HG03039 (cell line): ENCODE results near the gene LRRIQ4.

Experiments
- ATAC-seq: cut with Tn5 transposase; IDR thresholded peaks from one replicate; pipeline ENCODE4 v1.9.1; 2021; ENCODE audit warnings: mild to moderate bottlenecking, moderate library complexity; ENCODE audit not compliant: unreplicated experiment

LRRIQ4 gene

DNA sequence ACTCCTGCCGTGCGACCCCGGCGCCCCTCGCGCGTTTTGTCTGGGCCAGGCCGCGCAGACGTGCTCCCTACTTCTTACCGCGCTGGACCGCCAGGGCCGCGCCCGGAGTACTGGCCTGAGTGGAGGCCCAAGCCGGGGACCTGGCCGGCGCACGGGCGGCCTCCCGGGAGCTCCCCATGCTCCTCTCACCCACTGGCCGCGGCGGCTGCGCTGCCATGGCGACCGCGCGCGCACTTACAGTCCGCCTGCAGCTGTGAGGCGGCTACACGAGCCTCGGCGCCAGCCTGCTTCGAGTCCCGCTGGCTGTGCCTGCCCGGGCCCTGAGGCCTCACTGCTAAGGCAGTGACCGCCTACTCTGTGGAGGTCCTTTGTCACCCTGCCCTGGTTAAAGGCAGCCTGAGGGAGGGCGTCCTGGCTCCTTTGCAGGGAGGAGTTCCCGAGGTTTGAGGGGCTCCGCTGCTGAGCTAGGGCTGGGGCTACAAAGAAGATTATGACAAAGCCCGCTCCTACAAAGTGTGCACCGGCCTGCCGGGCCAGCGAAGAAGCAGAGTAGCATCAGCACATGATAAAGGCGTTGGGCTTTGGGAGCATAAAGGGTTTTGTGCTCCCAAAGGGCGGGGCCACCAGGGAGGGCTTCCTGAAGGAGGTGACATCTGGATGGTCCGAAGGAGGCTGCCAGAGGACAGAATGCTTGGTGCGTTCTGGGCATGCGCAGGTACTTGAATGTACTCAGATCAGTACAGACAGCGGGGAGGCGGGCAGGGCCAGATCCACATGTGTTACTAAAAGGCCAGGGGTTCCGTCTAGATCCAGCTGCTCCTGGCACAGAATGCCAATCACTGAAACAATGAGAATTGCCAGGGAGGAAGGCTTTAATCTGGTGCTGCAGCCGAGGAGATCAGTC is at the start of gene LRRIQ4, which contains the start of gene LRRC34:
Gene LRRIQ4, plus strand, starts transcription at position 539 of the 904 bp plus-strand sequence. CDS start 9,052 bp downstream, outside the sequence.
Gene LRRC34, minus strand, starts transcription at position 573 of the 904 bp plus-strand sequence. Its CDS starts 356 bp downstream, at position 217.
- ATAC-seq = peak; percentile 62

DNA sequence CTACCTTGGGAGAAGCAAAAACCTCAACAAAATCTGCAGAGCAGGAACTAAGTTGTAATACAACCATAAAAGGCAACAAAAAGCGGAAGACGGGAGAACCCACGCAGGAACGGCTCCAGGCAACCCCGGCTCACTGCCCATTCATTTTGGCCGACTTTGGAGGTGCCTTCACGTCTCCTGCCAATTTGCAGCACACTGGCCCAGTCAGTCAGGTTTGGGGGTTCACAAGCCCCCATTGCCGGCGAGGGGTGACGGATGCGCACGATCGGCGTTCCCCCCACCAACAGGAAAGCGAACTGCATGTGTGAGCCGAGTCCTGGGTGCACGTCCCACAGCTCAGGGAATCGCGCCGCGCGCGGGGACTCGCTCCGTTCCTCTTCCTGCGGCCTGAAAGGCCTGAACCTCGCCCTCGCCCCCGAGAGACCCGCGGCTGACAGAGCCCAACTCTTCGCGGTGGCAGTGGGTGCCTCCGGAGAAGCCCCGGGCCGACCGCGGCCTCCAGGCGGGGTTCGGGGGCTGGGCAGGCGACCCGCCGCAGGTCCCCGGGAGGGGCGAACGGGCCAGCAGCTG is 48.3 kb upstream of the LRRIQ4 start:
- ATAC-seq = peak; percentile 34

DNA sequence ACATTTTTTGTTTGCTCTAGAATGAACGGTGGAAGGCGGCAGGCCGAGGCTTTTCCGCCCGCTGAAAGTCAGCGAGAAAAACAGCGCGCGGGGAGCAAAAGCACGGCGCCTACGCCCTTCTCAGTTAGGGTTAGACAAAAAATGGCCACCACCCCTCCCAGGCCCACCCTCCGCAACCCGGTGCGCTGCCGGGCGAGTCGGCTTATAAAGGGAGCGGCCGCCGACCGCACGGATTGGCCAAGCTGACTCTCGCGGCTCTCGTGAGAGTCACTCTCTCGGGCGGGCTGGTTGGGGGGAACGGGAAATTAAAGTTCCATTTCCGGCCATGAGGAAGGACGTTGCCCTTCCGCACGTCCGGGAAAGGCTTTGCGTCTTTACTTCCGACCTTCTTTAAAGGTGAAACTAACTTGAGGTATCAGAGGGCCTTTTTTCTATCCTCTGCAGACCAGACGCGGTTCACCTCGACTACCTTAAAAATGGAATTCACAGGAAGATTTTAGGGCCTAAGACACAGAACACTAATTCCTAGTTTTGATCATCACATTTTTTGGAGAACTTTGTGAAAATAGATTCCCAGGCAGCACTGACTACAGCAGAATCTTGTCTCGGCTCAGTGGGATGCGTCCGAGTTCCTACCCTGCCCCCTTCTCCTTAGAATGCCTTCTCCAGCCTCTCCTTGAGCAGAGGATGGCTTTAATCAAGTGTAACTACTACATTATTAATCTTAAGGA is 47.6 kb upstream of the LRRIQ4 start, which contains the start of gene TERC:
Gene TERC, minus strand, starts transcription at position 179 of the 731 bp plus-strand sequence.
- peak; percentile 75 for ATAC-seq

DNA sequence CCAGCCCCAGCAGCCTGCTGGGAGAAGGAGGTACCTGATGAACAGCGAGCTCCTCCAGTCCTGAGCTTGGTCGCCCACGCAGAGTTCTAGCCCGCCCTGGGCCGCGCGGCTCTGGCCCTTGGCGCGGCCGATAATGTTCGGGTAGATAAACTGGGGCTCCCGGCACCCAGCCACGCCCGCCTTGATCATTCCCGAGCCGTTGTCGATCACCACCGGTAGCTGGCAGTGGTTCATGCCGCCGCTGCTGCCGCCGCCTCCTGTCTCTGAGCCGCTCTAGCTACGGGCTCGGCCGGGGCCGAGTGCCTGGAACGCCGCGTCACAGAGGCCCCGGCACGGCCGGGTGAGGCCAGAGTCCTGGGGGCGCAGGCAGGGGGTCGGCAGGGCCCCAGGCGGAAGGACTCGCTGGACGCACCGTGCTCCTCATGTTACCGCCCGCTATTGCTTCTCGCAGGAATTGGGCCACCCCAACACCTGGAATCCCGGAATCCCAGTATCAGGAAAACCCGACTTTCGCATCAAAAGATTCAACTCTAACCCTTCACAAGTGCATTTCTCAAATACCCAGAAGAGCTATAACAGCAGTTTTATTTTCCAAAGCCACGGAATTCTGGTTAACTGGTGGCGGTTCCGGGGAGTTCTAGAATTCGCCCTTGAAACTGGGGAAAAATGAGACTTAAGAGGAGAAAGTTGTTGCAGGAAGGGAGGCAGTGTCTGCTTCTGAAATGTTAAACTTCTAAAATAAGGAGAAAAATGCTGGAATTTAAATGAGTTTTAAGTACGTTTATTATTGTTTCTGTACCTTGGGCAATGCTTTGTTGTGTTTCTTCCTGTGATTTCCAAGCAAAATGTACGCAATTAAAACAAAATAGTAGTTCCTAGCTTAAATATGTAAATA is 43.1 kb upstream of the LRRIQ4 start, which contains the start of gene ACTRT3:
Gene ACTRT3, minus strand, starts transcription at position 275 of the 895 bp plus-strand sequence. Its CDS starts 41 bp downstream, at position 234.
- ATAC-seq = peak; percentile 27

DNA sequence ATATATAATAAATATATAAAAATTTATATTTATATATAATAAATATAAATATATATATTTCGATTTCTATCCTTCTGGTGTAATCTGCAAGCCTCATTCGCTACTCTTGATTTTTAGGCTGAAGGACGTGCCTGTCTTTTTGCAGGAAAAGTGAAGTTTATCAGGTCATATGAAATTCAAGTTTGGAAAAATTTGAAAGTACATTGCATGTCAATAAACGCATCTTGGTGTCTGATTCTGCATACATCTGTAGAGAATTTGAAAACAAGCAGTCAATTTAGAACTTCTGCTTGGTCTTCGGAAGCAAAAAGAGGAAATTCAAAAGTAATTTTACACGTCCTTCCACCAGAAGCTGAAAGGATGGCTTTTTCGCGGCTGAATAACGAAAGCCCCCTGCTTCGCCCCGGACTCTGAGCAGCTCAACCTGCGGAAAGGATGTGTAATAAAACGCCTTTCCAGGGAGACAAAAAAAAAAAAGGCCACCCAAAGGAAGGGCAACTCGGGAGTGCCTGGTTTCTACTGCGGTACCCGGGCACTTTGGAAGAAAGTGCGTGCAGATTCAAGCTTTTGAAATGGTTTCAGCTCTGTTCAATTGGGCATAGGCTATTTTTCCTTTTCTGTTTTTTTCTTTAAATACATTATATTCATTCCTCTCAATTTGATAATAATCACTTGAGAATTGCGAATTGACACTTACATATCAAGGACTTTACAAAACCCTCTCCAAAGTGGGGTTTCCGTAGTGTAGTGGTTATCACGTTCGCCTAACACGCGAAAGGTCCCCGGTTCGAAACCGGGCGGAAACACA is 41.0 kb upstream of the LRRIQ4 start:
- ATAC-seq = no peak

DNA sequence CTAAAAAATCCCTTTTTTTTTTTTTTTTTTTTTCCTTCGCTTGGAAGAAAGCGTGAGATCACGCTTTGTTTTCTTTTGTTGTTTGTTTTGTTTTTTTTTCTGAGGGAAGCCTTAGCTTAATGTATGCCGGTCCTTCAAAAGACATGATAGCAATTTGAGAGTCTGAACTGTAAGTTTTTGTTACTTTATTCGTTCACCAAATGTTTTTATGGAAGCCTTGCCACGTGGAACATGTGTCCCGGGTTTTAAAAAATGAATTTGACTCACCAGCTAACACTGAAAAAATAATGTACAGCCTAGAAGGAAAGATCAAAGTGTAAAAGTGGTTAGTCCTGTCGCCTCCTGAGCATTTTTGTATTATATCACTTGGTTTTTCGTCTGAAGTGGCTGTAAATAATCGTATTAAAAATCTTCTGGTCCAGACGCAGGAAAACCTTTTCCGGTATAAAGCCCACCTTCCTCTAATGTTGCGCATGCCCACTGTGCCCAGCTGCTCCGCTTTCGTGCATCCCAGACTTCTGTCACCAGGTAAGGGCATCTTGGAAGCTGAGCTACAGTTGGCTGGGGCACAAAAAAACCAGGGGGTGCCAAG is 40.3 kb upstream of the LRRIQ4 start:
- peak; percentile 7 for ATAC-seq

DNA sequence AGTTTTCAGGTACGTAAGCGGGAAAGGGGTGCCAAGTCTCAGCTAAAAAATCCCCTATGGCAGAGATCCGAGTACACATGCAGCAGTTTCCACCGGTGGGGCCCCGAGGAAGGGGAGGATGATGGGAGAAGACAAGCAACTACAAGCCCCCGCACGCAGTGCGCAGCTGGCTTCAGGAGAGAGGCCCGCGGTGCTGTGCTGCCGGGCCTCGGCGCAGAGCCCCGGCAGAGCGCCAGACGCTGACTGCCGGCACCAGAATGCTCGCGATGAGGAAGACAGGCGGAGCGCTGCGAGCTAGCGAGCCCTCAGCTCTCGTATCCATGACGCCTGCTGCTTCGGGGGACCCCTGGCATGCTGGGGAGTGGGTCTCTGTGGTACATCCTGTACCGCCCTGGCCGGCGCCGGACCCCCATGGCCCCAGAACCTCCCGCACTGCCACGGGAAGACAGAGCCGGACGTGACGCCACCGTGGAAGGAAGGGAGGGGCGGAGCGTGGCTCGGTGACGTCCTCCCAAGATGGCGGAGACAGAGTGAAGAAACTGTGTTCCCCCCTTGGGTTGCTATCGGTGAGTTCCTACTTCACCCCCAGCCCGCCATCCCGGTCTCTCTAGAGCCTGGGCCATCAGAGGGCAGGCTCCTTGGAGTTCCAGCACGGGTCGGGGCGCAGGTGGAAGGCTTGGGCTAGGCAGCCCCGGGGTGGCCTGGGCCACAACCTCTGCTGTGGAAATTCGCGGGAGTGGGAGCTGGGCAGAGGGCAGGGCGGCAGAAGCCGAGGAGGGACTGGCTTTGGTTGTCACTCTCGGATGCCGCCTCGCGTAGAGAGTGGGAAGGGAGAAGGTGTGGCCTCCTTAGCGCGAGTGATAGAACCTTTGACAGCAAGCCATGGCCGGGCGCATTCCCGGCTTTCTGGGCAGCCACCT is 39.5 kb upstream of the LRRIQ4 start, which contains the start of gene MYNN:
Gene MYNN, plus strand, starts transcription at position 500 of the 920 bp plus-strand sequence. CDS start 900 bp downstream, outside the sequence.
- peak; percentile 79 for ATAC-seq

DNA sequence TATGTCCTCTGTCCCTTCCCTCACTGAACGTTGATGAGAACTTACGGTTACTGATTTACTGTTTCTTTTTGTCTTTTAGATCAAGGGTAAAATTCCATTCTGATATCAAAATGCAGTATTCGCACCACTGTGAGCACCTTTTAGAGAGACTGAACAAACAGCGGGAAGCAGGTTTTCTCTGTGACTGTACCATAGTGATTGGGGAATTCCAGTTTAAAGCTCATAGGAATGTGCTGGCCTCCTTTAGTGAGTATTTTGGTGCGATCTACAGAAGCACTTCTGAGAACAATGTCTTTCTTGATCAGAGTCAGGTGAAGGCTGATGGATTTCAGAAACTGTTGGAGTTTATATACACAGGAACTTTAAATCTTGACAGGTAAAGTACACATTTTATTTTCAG is 38.5 kb upstream of the LRRIQ4 start:
- ATAC-seq = no peak

DNA sequence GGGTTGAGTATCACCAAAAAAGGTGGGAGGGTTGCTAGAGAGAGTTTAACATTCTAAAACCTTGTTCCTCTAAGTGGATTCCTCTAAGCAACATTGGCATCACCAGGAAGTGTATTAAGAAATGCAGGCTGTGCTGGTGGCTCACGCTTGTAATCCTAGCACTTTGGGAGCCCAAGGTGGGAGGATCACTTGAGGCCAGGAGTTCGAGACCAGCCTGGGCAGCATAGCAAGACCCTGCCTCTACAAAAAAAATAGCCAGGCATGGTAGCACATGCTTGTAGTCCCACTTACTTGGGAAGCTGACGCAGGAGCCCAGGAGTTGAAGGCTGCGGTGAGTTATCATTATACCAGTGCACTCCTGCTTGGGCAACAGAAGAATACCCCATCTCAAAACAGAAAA is 34.8 kb upstream of the LRRIQ4 start:
- no peak for ATAC-seq

DNA sequence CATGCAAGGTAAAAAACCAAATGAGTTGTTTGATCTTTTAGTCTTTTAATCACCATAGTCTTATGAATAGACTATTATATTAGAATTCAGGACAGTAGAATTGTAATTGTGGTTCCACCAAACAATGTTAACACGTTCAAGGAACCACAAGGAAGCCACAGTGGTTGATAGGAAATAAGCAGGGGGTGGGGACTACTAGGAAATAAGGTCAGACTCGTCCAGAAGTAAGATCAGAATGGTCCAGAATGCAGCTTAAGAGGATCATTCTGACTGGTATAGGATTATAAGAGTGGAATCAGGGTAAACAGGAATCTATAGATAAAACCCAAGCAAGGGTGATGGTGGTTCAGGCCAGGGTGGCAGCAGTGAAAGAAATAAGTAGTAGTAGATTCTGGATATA is 31.9 kb upstream of the LRRIQ4 start:
- no peak for ATAC-seq

DNA sequence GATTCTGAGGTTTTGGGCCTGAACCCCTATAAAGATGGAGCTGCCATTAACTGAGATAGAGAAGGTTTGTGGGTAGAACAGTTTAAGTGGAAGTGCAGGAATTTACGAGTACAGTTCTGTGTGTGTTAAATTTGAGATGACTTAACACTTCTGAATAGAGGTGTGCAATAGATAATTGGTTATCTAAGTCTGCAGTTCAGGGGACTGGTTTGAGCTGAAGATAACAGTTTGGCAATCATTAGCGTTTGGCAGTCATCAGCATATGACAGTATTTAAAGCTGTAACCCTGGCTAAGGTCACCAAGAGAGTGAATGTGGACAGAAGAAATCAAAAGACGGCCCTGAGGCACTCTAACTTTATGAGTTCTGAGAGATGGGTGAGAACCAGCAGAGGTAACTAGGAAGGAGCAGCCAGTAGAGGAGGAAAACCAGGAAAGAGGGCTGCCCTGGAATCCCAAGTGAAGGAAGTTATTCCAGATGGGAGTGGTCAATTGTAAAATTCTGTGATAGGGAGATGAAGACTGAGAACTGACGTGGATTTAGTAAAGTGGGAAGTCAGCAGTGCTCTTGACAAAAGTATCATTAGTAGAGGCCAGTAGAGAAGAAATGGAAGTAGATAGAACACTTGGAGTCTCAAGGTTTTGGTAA is 31.3 kb upstream of the LRRIQ4 start:
- no peak for ATAC-seq

DNA sequence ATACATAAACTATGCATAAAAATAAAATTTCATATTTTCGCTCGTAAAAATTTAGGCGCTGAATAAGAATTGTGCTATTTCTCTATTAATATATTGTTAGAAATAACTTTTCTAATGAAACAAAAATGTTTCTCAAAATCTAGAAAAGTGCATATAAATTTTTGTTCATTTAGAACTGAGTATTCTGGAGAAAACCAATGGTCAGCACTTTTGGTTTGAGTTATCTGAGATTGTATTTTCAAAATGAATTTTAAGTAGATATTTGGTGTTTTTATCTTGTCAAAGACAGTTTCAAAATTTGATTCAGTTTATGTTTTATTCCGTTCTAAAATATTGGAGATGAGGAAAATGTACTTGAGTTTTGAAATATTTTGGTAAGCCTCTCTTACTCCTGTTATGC is 25.6 kb upstream of the LRRIQ4 start:
- no peak for ATAC-seq

DNA sequence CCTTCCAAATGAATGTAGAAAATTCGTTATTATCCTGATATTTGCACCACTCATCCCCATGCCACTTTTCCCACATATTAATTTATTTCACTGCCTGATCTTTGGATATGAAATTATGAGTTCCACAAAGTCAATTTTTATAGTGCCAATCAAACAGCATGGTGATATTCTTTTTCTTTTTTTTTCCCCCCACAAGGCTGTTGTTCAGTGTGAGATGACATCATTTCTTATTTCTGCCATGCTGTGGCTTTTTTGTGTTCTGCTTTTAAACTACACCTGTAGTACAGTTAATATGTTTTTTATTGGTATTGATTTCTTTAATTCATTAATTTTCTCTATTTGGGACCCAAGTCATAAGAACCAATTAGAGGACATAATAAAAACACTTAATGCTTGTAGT is 24.9 kb upstream of the LRRIQ4 start:
- ATAC-seq = no peak

DNA sequence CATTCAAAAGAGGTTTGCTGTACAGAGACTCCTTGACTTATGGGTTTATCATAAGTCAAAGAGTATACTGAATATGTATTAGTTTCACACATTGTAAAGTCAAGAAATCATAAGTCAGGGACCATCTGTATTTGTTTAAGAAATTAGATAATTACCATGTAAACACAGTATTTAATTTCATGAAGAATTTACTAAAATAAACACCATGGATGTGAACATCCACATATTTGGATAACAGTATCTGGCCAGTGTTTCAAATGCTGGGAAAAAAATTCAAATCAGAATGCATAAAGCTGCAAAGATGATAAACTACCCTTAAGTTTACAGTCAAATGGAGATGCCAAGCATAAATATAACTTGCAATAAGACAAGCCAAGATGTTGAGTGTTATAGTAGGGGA is 22.5 kb upstream of the LRRIQ4 start:
- ATAC-seq = no peak

DNA sequence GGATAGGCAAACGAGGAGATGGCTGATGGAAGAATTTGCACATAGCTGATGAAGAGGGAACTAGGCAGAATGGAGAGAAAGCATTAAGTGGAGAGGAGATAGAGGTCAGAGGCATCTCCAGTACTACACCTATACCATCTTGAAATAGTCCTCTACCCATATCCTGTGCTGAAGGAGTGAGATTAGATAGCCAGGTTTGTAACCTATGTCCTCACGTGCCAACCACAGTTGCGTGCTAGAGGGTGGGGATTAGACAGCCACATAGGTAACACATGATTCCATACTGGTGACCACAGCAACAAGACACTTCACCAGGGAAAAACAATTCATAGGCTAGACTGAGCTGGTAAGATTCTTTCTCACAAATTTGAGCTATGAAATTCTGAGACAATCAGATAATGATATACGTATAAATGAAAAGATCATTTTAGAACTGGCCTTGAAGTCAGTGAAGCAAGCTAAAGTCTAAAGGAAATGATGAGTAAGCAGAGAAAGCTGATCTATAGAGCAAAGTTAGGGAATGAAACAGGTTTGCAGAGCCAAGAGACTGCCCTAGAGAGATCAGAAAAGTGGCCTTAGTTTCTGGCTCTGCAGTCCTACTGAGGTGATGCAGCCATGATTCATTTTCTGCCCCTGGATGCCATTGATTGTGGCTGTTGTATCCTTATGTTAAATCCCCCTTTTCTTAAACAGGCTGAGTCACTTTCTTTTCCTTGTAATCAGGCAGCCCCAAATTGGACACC is 21.8 kb upstream of the LRRIQ4 start:
- no peak for ATAC-seq

DNA sequence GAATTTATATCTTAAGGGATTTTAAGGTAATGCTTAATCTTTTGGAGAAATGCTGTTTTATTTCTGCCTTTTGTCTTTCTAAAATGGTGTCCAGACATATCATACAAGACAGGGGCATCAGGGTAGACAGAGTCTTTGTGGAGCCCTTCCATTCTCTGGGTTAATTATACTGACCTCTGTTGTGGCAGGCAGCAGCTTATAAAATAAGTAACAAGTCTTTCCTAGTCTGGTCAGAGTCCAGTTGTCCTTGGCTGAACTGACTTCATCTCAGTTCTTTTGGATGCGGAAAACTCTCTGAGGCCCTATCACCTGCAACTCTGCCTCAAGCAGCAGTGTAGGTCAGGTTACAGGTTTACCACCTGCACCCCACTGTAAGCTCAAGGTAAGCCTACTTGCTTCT is 20.3 kb upstream of the LRRIQ4 start:
- ATAC-seq = no peak

DNA sequence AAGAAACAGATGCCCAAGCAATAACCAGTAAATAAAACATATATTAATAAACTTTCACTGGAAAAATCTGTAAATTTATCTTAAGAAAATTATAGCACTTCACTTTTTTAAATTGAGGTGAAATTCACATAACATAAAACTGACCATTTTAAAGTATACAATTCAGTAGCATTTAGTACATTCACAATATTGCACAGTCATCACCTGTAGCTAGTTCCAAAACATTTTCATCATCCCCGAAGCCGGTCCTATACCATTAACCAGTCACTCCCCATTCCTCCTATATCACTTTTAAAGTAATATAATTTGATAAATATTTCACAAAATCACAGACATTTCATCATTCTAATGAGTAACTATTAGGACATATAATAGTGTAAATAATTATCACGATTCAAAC is 8.0 kb upstream of the LRRIQ4 start:
- no peak for ATAC-seq
